Measurements from ENCODE around the gene SCAF8.
A peak's percentile ranks its signal among the peaks of the same experiment; 100 is the strongest.
"Not testable (repeated sequence)": the region's sequence is repeated elsewhere in the genome, so short reads cannot be mapped to it uniquely, and the experiment has no call there.

The SCAF8 gene

GRCh38 chr6:154733183-154733625, at the start of gene SCAF8:
Gene SCAF8 (plus strand): TSS chr6:154733416. CDS start chr6:154733901, 485 bp downstream.
- peak; percentile 73 to 77 for DNase-seq (ENCODE audit: low read depth in 2 of 2)

- no peak for DNase-seq (ENCODE audit: low read depth in 2 of 2)
Observed at GRCh38 chr6:154683756-154684523, 49.3 kb upstream of the SCAF8 start.

- DNase-seq (ENCODE audit: low read depth in 2 of 2): no peak
Observed at GRCh38 chr6:154686162-154686561, 47.1 kb upstream of the SCAF8 start.

- no peak for DNase-seq (ENCODE audit: low read depth in 2 of 2)
Observed at GRCh38 chr6:154689493-154690255, 43.5 kb upstream of the SCAF8 start.

- no peak for DNase-seq (ENCODE audit: low read depth in 2 of 2)
Observed at GRCh38 chr6:154690857-154691256, 42.4 kb upstream of the SCAF8 start.

- no peak for DNase-seq (ENCODE audit: low read depth in 2 of 2)
Observed at GRCh38 chr6:154696661-154697060, 36.6 kb upstream of the SCAF8 start.

- DNase-seq (ENCODE audit: low read depth in 2 of 2): no peak
Observed at GRCh38 chr6:154703124-154703523, 30.1 kb upstream of the SCAF8 start.

- DNase-seq (ENCODE audit: low read depth in 2 of 2): no peak
Observed at GRCh38 chr6:154705471-154706113, 27.6 kb upstream of the SCAF8 start.

GRCh38 chr6:154706389-154706788, 26.8 kb upstream of the SCAF8 start:
- DNase-seq (ENCODE audit: low read depth in 2 of 2): no peak

GRCh38 chr6:154709621-154710020, 23.6 kb upstream of the SCAF8 start:
- DNase-seq (ENCODE audit: low read depth in 2 of 2): no peak

GRCh38 chr6:154710689-154711088, 22.5 kb upstream of the SCAF8 start:
- no peak for DNase-seq (ENCODE audit: low read depth in 2 of 2)

- DNase-seq (ENCODE audit: low read depth in 2 of 2): no peak
Observed at GRCh38 chr6:154715446-154715845, 17.8 kb upstream of the SCAF8 start.

- not testable (repeated sequence) for DNase-seq (ENCODE audit: low read depth in 2 of 2)
Observed at GRCh38 chr6:154716350-154716749, 16.9 kb upstream of the SCAF8 start.

GRCh38 chr6:154719433-154719832, 13.8 kb upstream of the SCAF8 start:
- no peak for DNase-seq (ENCODE audit: low read depth in 2 of 2)

GRCh38 chr6:154719854-154720253, 13.4 kb upstream of the SCAF8 start:
- no peak for DNase-seq (ENCODE audit: low read depth in 2 of 2)

- DNase-seq (ENCODE audit: low read depth in 2 of 2): no peak
Observed at GRCh38 chr6:154721460-154721859, 11.8 kb upstream of the SCAF8 start.

- DNase-seq (ENCODE audit: low read depth in 2 of 2): no peak
Observed at GRCh38 chr6:154726887-154727286, 6.3 kb upstream of the SCAF8 start.

GRCh38 chr6:154731296-154732218, 1.7 kb upstream of the SCAF8 start:
- no peak for DNase-seq (ENCODE audit: low read depth in 2 of 2)

GRCh38 chr6:154732538-154733182, 556 bp upstream of the SCAF8 start:
- peak in 1 of 2 donors; percentile 9 for DNase-seq (ENCODE audit: low read depth in 2 of 2)

- DNase-seq (ENCODE audit: low read depth in 2 of 2): peak; percentile 82 to 88
Observed at GRCh38 chr6:154733626-154734382, 588 bp downstream of the SCAF8 start.

Measured in stimulated activated CD4-positive, alpha-beta T cell treated with anti-CD3 and anti-CD28 coated beads, Interleukin-4, amount 100 ng/mL, for 48 hours (primary cell).